ENCODE data around the gene DCK. TPM values are rescaled to one million over a fixed set of nuclear protein-coding genes. Genes with fewer than 3 reads are reported as not detected.
"Not testable (repeated sequence)": the region's sequence is repeated elsewhere in the genome, so short reads cannot be mapped to it uniquely, and the experiment has no call there.

DCK gene
- total RNA-seq, 4 donors from 2014 or later: 8.5 to 22.1 (median 15.9) TPM

DNA sequence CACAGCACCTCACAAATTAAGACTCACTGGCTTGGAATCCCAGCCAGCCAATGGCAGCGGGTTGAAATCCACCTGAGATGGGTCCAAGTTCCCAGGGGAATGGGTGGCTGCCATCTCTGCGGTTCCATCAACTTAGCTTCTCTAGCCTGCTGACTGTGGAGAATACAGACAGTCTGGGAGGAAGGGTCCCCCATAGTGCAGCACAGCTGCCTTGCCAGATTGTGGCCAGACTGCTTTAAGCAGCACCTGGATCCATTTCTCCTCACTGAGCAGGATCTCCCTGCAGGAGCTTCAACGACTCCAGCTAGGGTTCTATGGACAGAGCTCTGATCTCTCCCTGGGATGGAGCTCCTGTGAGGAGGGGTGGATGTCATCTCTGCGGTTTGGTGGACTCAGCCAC, 51.8 kb downstream of the DCK start:
- no peak for DNase-seq
- TF ChIP-seq, protein P1, sequence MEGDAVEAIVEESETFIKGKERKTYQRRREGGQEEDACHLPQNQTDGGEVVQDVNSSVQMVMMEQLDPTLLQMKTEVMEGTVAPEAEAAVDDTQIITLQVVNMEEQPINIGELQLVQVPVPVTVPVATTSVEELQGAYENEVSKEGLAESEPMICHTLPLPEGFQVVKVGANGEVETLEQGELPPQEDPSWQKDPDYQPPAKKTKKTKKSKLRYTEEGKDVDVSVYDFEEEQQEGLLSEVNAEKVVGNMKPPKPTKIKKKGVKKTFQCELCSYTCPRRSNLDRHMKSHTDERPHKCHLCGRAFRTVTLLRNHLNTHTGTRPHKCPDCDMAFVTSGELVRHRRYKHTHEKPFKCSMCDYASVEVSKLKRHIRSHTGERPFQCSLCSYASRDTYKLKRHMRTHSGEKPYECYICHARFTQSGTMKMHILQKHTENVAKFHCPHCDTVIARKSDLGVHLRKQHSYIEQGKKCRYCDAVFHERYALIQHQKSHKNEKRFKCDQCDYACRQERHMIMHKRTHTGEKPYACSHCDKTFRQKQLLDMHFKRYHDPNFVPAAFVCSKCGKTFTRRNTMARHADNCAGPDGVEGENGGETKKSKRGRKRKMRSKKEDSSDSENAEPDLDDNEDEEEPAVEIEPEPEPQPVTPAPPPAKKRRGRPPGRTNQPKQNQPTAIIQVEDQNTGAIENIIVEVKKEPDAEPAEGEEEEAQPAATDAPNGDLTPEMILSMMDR (IDR thresholded peaks at IDR 0.05): no peak
- Histone ChIP-seq H3K4me1 (no peaks in the 10 kb centered on the region), H3K4me3 (no peak overlapping the region), H3K27ac (no peak overlapping the region), H3K27me3 (no peaks in the 10 kb centered on the region), H3K36me3 (no peaks in the 10 kb centered on the region), H3K9me3 (no peaks in the 10 kb centered on the region)
- intact Hi-C loops (cut with DNase I): no loop called here
- WGBS, 2 donors: no CpG with 5 or more reads among the region's 4 CpGs

DNA sequence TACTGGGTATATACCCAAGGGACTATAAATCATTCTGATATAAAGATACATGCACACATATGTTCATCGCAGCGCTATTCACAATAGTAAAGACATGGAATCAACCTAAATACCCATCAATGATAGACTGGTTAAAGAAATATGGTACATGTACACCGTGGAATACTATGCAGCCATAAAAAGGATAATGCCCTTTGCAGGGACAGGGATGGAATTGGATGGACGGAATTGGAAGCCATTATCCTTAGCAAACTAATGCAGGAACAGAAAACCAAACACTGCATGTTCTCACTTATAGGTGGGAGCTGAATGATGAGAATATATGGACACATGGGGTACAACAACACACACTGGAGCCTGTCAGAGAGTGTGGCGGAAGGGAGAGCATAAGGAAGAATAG, 55.9 kb downstream of the DCK start:
- WGBS, 2 donors: 83% methylated on average over 5 of the region's 5 CpGs
- no peak for TF ChIP-seq POLR2A (IDR thresholded peaks at IDR 0.05)
- TF ChIP-seq, protein P1 (IDR thresholded peaks at IDR 0.05): no peak
- Histone ChIP-seq H3K9me3 (no peaks in the 10 kb centered on the region), H3K4me1 (no peaks in the 10 kb centered on the region), H3K27ac (no peak overlapping the region), H3K36me3 (no peaks in the 10 kb centered on the region), H3K4me3 (no peak overlapping the region), H3K27me3 (no peaks in the 10 kb centered on the region)
- no peak for DNase-seq
- intact Hi-C loops (cut with DNase I): no loop called here

DNA sequence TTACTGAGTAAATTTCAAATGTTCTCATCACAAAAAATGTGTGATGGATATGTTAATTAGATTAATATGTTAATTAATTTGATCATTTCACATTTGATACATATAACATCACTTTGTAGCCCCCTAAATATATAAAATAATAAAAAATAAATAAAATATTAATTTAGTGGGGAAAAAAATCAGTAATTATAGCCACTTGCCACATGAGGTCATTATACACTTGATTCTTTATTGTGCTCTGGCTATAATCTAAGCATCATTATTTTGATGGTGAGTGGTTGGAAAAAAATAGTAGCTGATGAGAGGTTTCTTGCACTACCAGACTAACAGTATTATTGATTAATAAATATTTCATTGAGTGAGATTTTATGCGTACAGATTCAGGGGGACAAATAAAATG, 57.4 kb downstream of the DCK start:
- intact Hi-C loops (cut with DNase I): no loop called here
- H3K27me3 ChIP-seq: no peaks in the 10 kb centered on the region
- WGBS, 2 donors: 73 to 96% methylated on average over 1 of the region's 1 CpG
- TF ChIP-seq, protein P1 (IDR thresholded peaks at IDR 0.05): no peak
- no peak for TF ChIP-seq POLR2A (IDR thresholded peaks at IDR 0.05)
- no peak overlapping the region for H3K27ac ChIP-seq
- no peaks in the 10 kb centered on the region for H3K36me3 ChIP-seq
- no peaks in the 10 kb centered on the region for H3K4me1 ChIP-seq
- no peak overlapping the region for H3K4me3 ChIP-seq
- no peak for DNase-seq
- no peaks in the 10 kb centered on the region for H3K9me3 ChIP-seq

- Histone ChIP-seq H3K27me3 (no peaks in the 10 kb centered on the region), H3K27ac (no peak overlapping the region), H3K4me1 (no peaks in the 10 kb centered on the region), H3K4me3 (no peak overlapping the region), H3K36me3 (no peaks in the 10 kb centered on the region), H3K9me3 (no peaks in the 10 kb centered on the region)
- 81 to 82% methylated on average over 7 of the region's 7 CpGs for WGBS, 2 donors
- DNase-seq: no peak
- TF ChIP-seq, protein P1 (IDR thresholded peaks at IDR 0.05): no peak
- TF ChIP-seq POLR2A (IDR thresholded peaks at IDR 0.05): no peak
- intact Hi-C loops (cut with DNase I): no loop called here
Measured at GRCh38 chr4:71052034-71052433, 58.6 kb downstream of the DCK start.

GRCh38 chr4:71052716-71053115, 59.3 kb downstream of the DCK start:
- no peak for DNase-seq
- H3K4me1 ChIP-seq: no peaks in the 10 kb centered on the region
- no peaks in the 10 kb centered on the region for H3K9me3 ChIP-seq
- intact Hi-C loops (cut with DNase I): no loop called here
- H3K36me3 ChIP-seq: no peaks in the 10 kb centered on the region
- TF ChIP-seq, protein P1 (IDR thresholded peaks at IDR 0.05): no peak
- no peak for TF ChIP-seq POLR2A (IDR thresholded peaks at IDR 0.05)
- H3K4me3 ChIP-seq: no peak overlapping the region
- H3K27me3 ChIP-seq: no peaks in the 10 kb centered on the region
- no peak overlapping the region for H3K27ac ChIP-seq
- WGBS, 2 donors: 56 to 62% methylated on average over 2 of the region's 2 CpGs

GRCh38 chr4:71053613-71054012, 60.2 kb downstream of the DCK start:
- 36% methylated on average over 1 of the region's 1 CpG; no CpG with 5 or more reads in 1 of the 2 donors for WGBS, 2 donors

GRCh38 chr4:71059573-71059972, 66.1 kb downstream of the DCK start:
- H3K27me3 ChIP-seq; H3K4me1 ChIP-seq; H3K36me3 ChIP-seq; DNase-seq; intact Hi-C loops (cut with DNase I); H3K27ac ChIP-seq; H3K4me3 ChIP-seq; H3K9me3 ChIP-seq: not testable (repeated sequence)
- WGBS, 2 donors: 89 to 93% methylated on average over 8 to 14 of the region's 16 CpGs

More at GRCh38 chr4:71053613-71054012, 60.2 kb downstream of the DCK start:
- DNase-seq; H3K9me3 ChIP-seq; H3K4me3 ChIP-seq; intact Hi-C loops (cut with DNase I); H3K27ac ChIP-seq; H3K27me3 ChIP-seq; H3K36me3 ChIP-seq; H3K4me1 ChIP-seq: not testable (repeated sequence)
